Measurements from ENCODE around the gene COTL1.
"Not testable (repeated sequence)": the region's sequence is repeated elsewhere in the genome, so short reads cannot be mapped to it uniquely, and the experiment has no call there.

COTL1 gene

GRCh38 chr16:84518804-84519341 lies 99.0 kb downstream of the COTL1 start:
- DNase-seq (ENCODE audit: low spot score): no peak
- TF ChIP-seq CTCF (IDR thresholded peaks at IDR 0.05; ENCODE audit: extremely low read depth, missing control alignments): no peak

- DNase-seq (ENCODE audit: low spot score): not testable (repeated sequence)
Measured at GRCh38 chr16:84518220-84518619, 99.7 kb downstream of the COTL1 start.

- TF ChIP-seq CTCF (IDR thresholded peaks at IDR 0.05; ENCODE audit: extremely low read depth, missing control alignments): no peak
- no peak for DNase-seq (ENCODE audit: low spot score)
Measured at GRCh38 chr16:84517366-84517765, 100.5 kb downstream of the COTL1 start.
